HepG2 (cell line): Measurements from ENCODE around the gene VAPA. TPM values are rescaled to one million over a fixed set of nuclear protein-coding genes. Genes with fewer than 3 reads are reported as not detected.

Source experiments
- GTF2F1 ChIP-seq: fragments of 150-350 bp; IDR thresholded peaks from 2 replicates; pipeline ENCODE4 v1.6.1; 2014; ENCODE audit warnings: low read length
- HIC2 ChIP-seq: sonication (generic); formaldehyde crosslinking; IDR thresholded peaks from 2 replicates; pipeline ENCODE4 v1.9.0; 2022; ENCODE audit warnings: low read depth, missing genetic modification reagents
- KDM3A ChIP-seq: IDR thresholded peaks from 2 replicates; pipeline ENCODE4 v1.6.1; 2018; ENCODE audit warnings: low read depth, missing compliant biosample characterization
- MED13 ChIP-seq: sonication (generic); formaldehyde crosslinking; IDR thresholded peaks from 2 replicates; pipeline ENCODE4 v1.5.0; 2020; ENCODE audit warnings: missing genetic modification reagents
- RBM39 ChIP-seq: fragments of 200-400 bp; formaldehyde crosslinking; IDR thresholded peaks from one replicate; pipeline ENCODE4 v1.6.1; 2018; ENCODE audit warnings: antibody characterized with exemption, mild to moderate bottlenecking, low read depth, low read length; ENCODE audit not compliant: poor library complexity, severe bottlenecking
- THAP8 ChIP-seq: sonication (generic); formaldehyde crosslinking; IDR thresholded peaks from 2 replicates; pipeline ENCODE4 v1.5.1; 2020; ENCODE audit warnings: missing genetic modification reagents, mild to moderate bottlenecking, borderline replicate concordance
- ZBTB1 ChIP-seq: sonication (generic); formaldehyde crosslinking; IDR thresholded peaks from 2 replicates; pipeline ENCODE4 v1.4.0; 2020; ENCODE audit warnings: missing genetic modification reagents, borderline replicate concordance
- ZFP37 ChIP-seq: sonication (generic); formaldehyde crosslinking; IDR thresholded peaks from 2 replicates; pipeline ENCODE4 v1.4.0; 2020; ENCODE audit warnings: missing genetic modification reagents, borderline replicate concordance
- ZGPAT ChIP-seq: IDR thresholded peaks from 2 replicates; pipeline ENCODE4 v1.6.1; 2016; ENCODE audit warnings: mild to moderate bottlenecking
- ZNF142 ChIP-seq: sonication (generic); formaldehyde crosslinking; IDR thresholded peaks from 2 replicates; pipeline ENCODE4 v1.4.0; 2020; ENCODE audit warnings: missing genetic modification reagents
- ZNF510 ChIP-seq: sonication (generic); formaldehyde crosslinking; IDR thresholded peaks from 2 replicates; pipeline ENCODE4 v1.4.0; 2020; ENCODE audit warnings: low read depth, mild to moderate bottlenecking, missing genetic modification reagents
- ZNF574 ChIP-seq: sonication (generic); formaldehyde crosslinking; IDR thresholded peaks from 2 replicates; pipeline ENCODE4 v1.4.0; 2020; ENCODE audit warnings: missing genetic modification reagents
- ZNF670 ChIP-seq: sonication (generic); formaldehyde crosslinking; IDR thresholded peaks from 2 replicates; pipeline ENCODE4 v1.8.0; 2022; ENCODE audit warnings: mild to moderate bottlenecking, missing genetic modification reagents, borderline replicate concordance
- ZNF841 ChIP-seq: sonication (generic); formaldehyde crosslinking; IDR thresholded peaks from 2 replicates; pipeline ENCODE4 v1.8.1; 2023; ENCODE audit warnings: missing genetic modification reagents, borderline replicate concordance
- polyA plus RNA-seq, 8 experiments: library from polyadenylated mRNA; depleted of rRNA in 3 of 8; stranded (reverse) in 7 of 8; unstranded in 1 of 8; fragments of >200 nt; fragmentation: Illumina TruSeq in 4 of 8; extraction: Trizol in 4 of 8; gene quantifications; 2 replicates each; pipeline versions ENCODE4 v1.2.1 to v1.2.3, GENCODE V29; 2011 to 2016; ENCODE audit warnings: low read depth in 4 of 8, missing spikeins in 1 of 8, mixed read lengths in 1 of 8; ENCODE audit not compliant: insufficient read depth in 1 of 8
- total RNA-seq, 5 experiments: library from RNA; depleted of rRNA; stranded (reverse); fragments of >200 nt; fragmentation: Illumina TruSeq; extraction: Trizol; gene quantifications; 2 replicates each; pipeline ENCODE4 v1.2.3, GENCODE V29; 2016; ENCODE audit warnings: low read depth in 1 of 5

The VAPA gene
- total and polyA plus RNA-seq, 2 of the 13 experiments (the other 11 are each of a cell fraction or from before 2014, with no cell fraction given): 167 to 294 TPM

GRCh38 chr18:9914584-9915290 is 921 bp downstream of the VAPA start (continued):
- peak; percentile 20; the same call in 1 of the 2 replicates for TF ChIP-seq ZGPAT (CRISPR knock-in tag)
- TF ChIP-seq ZBTB1: no peak
- peak; percentile 52 for TF ChIP-seq RBM39
- TF ChIP-seq GTF2F1: no peak
- TF ChIP-seq MED13 (CRISPR knock-in tag): no peak
- peak; percentile 26; the same call in 1 of the 2 replicates for TF ChIP-seq HIC2
- no peak for TF ChIP-seq ZFP37
- no peak for TF ChIP-seq ZNF841
- TF ChIP-seq KDM3A: no peak
- 0 out of 2 replicates have a peak, but pooled peaks have one; percentile 60 for TF ChIP-seq THAP8 (CRISPR knock-in tag)
- no peak for TF ChIP-seq ZNF670
- no peak for TF ChIP-seq ZNF510 (CRISPR knock-in tag)
- TF ChIP-seq ZNF142 (CRISPR knock-in tag): no peak; the same call in 1 of the 2 replicates
- 0 out of 2 replicates have a peak, but pooled peaks have one; percentile 29 for TF ChIP-seq ZNF574 (CRISPR knock-in tag)
